Measurements from ENCODE around the gene ATG9A.
A peak's percentile ranks its signal among the peaks of the same experiment; 100 is the strongest.
"Not testable (repeated sequence)": the region's sequence is repeated elsewhere in the genome, so short reads cannot be mapped to it uniquely, and the experiment has no call there.

The ATG9A gene, protein sequence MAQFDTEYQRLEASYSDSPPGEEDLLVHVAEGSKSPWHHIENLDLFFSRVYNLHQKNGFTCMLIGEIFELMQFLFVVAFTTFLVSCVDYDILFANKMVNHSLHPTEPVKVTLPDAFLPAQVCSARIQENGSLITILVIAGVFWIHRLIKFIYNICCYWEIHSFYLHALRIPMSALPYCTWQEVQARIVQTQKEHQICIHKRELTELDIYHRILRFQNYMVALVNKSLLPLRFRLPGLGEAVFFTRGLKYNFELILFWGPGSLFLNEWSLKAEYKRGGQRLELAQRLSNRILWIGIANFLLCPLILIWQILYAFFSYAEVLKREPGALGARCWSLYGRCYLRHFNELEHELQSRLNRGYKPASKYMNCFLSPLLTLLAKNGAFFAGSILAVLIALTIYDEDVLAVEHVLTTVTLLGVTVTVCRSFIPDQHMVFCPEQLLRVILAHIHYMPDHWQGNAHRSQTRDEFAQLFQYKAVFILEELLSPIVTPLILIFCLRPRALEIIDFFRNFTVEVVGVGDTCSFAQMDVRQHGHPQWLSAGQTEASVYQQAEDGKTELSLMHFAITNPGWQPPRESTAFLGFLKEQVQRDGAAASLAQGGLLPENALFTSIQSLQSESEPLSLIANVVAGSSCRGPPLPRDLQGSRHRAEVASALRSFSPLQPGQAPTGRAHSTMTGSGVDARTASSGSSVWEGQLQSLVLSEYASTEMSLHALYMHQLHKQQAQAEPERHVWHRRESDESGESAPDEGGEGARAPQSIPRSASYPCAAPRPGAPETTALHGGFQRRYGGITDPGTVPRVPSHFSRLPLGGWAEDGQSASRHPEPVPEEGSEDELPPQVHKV

GRCh38 chr2:219229305-219230058, at the start of gene ATG9A, which contains the start of gene ANKZF1:
ATG9A (minus strand) TSS chr2:219229636; CDS start chr2:219228024, 1,612 bp downstream.
ANKZF1 (plus strand) TSS chr2:219229806; CDS start chr2:219230258, 452 bp downstream.
- DNase-seq, result peak; percentile 98

DNA sequence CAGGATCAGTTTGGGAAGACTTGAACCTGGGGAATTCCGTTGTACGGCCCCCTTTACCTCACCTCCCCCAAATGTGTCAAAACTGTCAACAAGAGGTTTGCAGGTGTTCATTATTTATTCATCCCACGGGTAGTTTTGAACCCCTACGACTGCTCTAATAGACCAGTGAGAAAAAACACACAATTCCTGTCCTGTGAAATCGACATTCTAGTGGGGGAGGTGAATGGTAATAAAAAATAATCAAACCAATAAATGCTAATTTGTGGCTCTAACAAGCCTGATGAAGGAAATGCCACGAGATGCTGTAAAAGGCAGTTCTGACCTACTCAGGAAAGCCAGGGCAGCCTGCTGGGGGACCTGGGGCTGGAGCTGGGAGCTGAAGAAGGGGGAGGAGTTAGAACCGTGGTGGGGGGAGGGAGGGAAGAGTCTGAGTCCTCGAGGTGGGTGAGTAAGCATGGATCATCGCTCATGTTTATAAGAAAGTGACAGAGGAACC, 49.3 kb upstream of the ATG9A start:
- DNase-seq, result no peak

GRCh38 chr2:219277703-219278654, 48.5 kb upstream of the ATG9A start:
- DNase-seq, result peak; percentile 69

- no peak for DNase-seq
Measured at GRCh38 chr2:219274361-219274921, 45.0 kb upstream of the ATG9A start.

- DNase-seq, result no peak
Measured at GRCh38 chr2:219273937-219274336, 44.5 kb upstream of the ATG9A start.

DNA sequence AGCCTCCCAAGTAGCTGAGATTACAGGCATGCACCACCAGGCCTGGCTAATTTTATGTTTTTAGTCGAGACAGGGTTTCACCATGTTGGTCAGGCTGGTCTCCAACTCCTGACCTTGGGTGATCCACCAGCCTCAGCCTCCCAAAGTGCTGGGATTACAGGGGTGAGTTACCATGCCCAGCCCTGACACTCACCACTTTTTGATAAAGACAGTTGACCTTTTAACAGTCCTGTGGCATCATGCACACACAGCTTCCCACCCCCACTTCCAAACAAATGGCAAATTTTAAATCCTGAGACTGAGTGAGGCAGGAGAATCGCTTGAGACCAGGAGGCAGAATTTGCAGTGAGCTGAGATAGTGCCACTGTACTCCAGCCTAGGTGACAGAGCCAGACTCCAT, 43.6 kb upstream of the ATG9A start:
- no peak for DNase-seq

GRCh38 chr2:219272356-219272755, 42.9 kb upstream of the ATG9A start:
- no peak for DNase-seq

GRCh38 chr2:219271021-219271420, 41.6 kb upstream of the ATG9A start:
- DNase-seq, result no peak

DNA sequence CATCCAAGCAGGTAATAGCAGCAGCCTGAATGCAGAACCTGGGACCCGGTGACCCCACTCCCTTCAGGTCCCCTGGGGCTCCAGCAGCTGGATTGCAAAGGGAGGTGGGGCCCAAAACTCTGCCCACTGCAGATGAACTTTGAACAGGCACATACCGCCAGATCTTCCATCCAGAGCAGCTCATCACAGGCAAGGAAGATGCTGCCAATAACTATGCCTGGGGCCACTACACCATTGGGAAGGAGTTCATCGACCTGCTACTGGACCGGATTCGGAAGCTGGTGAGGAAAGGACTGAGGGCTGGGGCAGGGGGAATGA, 40.6 kb upstream of the ATG9A start:
- no peak for DNase-seq

- peak; percentile 43 for DNase-seq
Measured at GRCh38 chr2:219269362-219270054, 40.1 kb upstream of the ATG9A start.

DNA sequence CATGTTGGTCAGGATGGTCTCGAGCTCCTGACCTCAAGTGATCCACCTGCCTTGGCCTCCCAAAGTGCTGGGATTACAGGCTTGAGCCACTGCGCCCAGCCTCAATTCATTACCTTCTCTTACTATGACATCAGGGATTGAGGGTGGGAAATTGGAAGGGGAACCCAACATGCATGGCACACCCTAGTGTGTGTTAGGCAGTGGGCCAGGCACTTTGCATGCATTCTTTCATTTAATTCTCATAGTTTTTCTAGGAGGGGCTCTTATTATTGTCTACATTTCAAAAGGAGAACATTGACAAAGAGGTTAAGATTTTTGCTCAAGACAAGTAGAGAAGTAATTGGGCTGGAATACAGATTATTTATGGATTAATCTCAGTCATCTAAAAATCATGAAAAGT, 38.9 kb upstream of the ATG9A start:
- no peak for DNase-seq

DNA sequence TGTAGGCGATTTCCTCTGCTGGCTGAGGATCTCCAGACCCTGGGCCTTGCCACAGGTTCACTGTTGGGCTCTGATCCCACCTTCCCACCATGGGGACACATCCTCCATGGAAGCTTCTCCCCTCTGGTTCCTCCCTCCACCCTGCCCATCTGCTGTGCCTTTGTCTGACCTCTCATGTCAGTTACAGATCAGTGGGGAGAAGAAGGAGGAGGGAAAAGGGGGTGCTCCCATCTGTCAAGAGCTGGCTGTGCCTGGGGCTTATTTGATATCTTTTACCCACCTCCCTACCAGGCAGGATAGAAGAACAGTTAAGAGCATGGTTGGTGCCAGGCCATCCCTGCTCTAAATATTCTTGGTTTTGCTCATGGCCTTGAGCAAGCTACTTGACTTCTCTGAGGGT, 37.5 kb upstream of the ATG9A start:
- no peak for DNase-seq

- no peak for DNase-seq
Measured at GRCh38 chr2:219266232-219266631, 36.8 kb upstream of the ATG9A start.

DNA sequence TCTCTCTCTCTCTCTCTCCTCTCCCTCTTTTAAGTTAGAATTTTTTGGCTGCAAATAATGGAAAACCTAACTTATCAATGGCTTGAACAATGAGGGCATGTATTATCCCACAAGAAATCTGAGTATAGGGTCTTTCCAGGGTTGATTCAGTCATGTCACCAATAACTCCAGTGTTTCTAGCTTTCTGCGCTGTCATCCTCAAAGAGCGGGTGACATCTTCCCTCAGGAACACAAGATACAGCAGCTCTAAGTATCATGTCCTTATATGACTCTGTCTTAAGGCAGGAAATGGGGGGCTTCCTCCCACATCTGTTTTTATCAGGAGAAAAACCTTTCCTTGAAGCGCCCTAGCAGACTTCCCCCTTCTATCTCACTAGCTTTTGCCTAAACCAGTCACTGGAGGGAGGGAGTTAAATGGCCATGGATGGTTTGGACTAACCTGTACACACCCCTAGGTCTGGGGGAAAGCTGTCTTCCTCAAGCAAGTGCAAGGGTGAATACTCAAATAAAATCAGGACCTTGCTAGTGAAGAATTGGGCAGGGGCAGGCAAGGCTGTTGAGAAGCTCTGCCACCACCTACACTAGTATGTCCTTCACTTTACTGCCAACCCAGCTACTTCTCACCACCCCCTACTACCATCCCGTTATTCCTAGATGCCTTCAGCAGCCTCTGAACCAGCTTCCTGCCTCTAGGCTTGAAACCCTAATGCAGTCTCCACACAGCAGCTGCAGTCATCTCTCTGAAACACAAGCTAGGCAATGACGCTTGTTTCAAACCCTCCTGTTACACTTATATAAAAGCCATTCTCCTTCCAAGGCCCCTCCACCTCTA, 31.8 kb upstream of the ATG9A start:
- DNase-seq, result no peak

- not testable (repeated sequence) for DNase-seq
Measured at GRCh38 chr2:219258942-219259341, 29.5 kb upstream of the ATG9A start.

- DNase-seq, result no peak
Measured at GRCh38 chr2:219254590-219255201, 25.3 kb upstream of the ATG9A start.

GRCh38 chr2:219253753-219254589, 24.5 kb upstream of the ATG9A start, which contains the start of gene TUBA4A:
TUBA4A (minus strand) TSS chr2:219253918; CDS start chr2:219253858, 60 bp downstream.
- DNase-seq, result peak; percentile 79

Data from COR-L47 (cell line).